K562 (cell line): ENCODE data around the gene SYNJ2. TPM values are rescaled to one million over a fixed set of nuclear protein-coding genes. Genes with fewer than 3 reads are reported as not detected.
A peak's percentile ranks its signal among the peaks of the same experiment; 100 is the strongest.

Source experiments
- CTBP1 ChIP-seq: fragments of 450-650 bp; IDR thresholded peaks from 2 replicates; pipeline ENCODE4 v1.6.1; 2016; ENCODE audit warnings: borderline replicate concordance
- DACH1 ChIP-seq: fragments of 450-650 bp; IDR thresholded peaks from 2 replicates; pipeline ENCODE4 v1.6.1; 2018; ENCODE audit not compliant: partially characterized antibody
- ETV1 ChIP-seq: fragments of 450-650 bp; conservative IDR thresholded peaks from 2 replicates; pipeline ENCODE4 v1.6.1; 2016; ENCODE audit warnings: missing genetic modification characterization, control low read depth, low read depth, missing compliant biosample characterization
- HNRNPK ChIP-seq: fragments of 200-400 bp; formaldehyde crosslinking; IDR thresholded peaks from one replicate; pipeline ENCODE4 v1.6.1; 2018; ENCODE audit warnings: mild to moderate bottlenecking, low read depth, low read length; ENCODE audit not compliant: poor library complexity, severe bottlenecking
- MAFG ChIP-seq: fragments of 450-650 bp; conservative IDR thresholded peaks from 2 replicates; pipeline ENCODE4 v1.6.1; 2016; ENCODE audit warnings: missing genetic modification characterization, missing compliant biosample characterization
- MTF1 ChIP-seq: fragments of 250-450 bp; sonication (Bioruptor Pico); IDR thresholded peaks from 2 replicates; pipeline ENCODE4 v1.9.0; 2021; ENCODE audit warnings: moderate library complexity, mild to moderate bottlenecking, inconsistent platforms, borderline replicate concordance
- NFE2L1 ChIP-seq: fragments of 450-650 bp; IDR thresholded peaks from 2 replicates; pipeline ENCODE4 v1.6.1; 2016; ENCODE audit warnings: missing genetic modification characterization, low read depth, mild to moderate bottlenecking, missing compliant biosample characterization, moderate library complexity, borderline replicate concordance
- POLR2B ChIP-seq: fragments of 450-650 bp; IDR thresholded peaks from 2 replicates; pipeline ENCODE4 v1.6.1; 2018; ENCODE audit warnings: low read depth; ENCODE audit not compliant: partially characterized antibody
- POU5F1 ChIP-seq: fragments of 150-350 bp; IDR thresholded peaks from 2 replicates; pipeline ENCODE4 v1.6.1; 2014; ENCODE audit warnings: borderline replicate concordance, low read length, low read depth, mild to moderate bottlenecking; ENCODE audit not compliant: partially characterized antibody
- TARDBP ChIP-seq: fragments of 450-650 bp; IDR thresholded peaks from 2 replicates; pipeline ENCODE4 v1.6.1; 2016
- TCF7L2 ChIP-seq: fragments of 150-350 bp; IDR thresholded peaks from 2 replicates; pipeline ENCODE4 v1.6.1; 2016; ENCODE audit warnings: low read depth, mild to moderate bottlenecking, low read length, moderate library complexity
- WHSC1 ChIP-seq: IDR thresholded peaks from one replicate; pipeline ENCODE4 v1.6.1; 2012; ENCODE audit warnings: low read length, control low read depth, inconsistent platforms
- ZC3H4 ChIP-seq: sonication (generic); formaldehyde crosslinking; IDR thresholded peaks from 2 replicates; pipeline ENCODE4 v1.9.0; 2021; ENCODE audit warnings: missing genetic modification reagents, borderline replicate concordance
- ZNF184 ChIP-seq: sonication (generic); formaldehyde crosslinking; IDR thresholded peaks from 2 replicates; pipeline ENCODE4 v1.5.0; 2020; ENCODE audit warnings: missing genetic modification reagents
- ZNF354B ChIP-seq: fragments of 250-450 bp; sonication (Bioruptor Pico); IDR thresholded peaks from 2 replicates; pipeline ENCODE4 v1.4.0; 2020
- polyA plus RNA-seq, 8 experiments: library from polyadenylated mRNA; depleted of rRNA in 4 of 8; stranded (reverse) in 5 of 8; unstranded in 3 of 8; fragments of >200 nt; fragmentation: Nextera tagmentation in 2 of 8; fragmentation: Illumina TruSeq in 1 of 8; extraction: Ambion mirVana in 2 of 8; extraction: Trizol in 1 of 8; gene quantifications; 2 replicates each; pipeline versions ENCODE4 v1.2.1 to v1.2.3, GENCODE V29; 2011 to 2014; ENCODE audit warnings: inconsistent platforms in 1 of 8, missing spikeins in 1 of 8
- total RNA-seq, 7 experiments: library from RNA; depleted of rRNA in 6 of 7; stranded (reverse); fragments of >200 nt in 6 of 7; fragmentation: Illumina TruSeq in 2 of 7; extraction: Trizol in 2 of 7; gene quantifications; 2 replicates each; pipeline versions ENCODE4 v1.2.1 to v1.2.3, GENCODE V29; 2011 to 2021; ENCODE audit warnings: low replicate concordance in 1 of 7
- TF ChIP-seq, protein P1 (sequence below), 2 experiments: fragments of 450-650 bp; conservative IDR thresholded peaks; 2 replicates each; pipeline ENCODE4 v1.6.1; 2017; ENCODE audit warnings: mild to moderate bottlenecking in 2 of 2, moderate library complexity in 2 of 2
- TF ChIP-seq, protein P2 (sequence below): fragments of 450-650 bp; formaldehyde crosslinking; IDR thresholded peaks from 2 replicates; pipeline ENCODE4 v1.4.0; 2020; ENCODE audit warnings: mild to moderate bottlenecking
- TF ChIP-seq, protein P3 (sequence below): sonication (generic); formaldehyde crosslinking; IDR thresholded peaks from 2 replicates; pipeline ENCODE4 v1.8.1; 2023; ENCODE audit warnings: mild to moderate bottlenecking, missing genetic modification reagents
- TF ChIP-seq, protein P4 (sequence below): sonication (generic); formaldehyde crosslinking; IDR thresholded peaks from 2 replicates; pipeline ENCODE4 v1.8.1; 2023; ENCODE audit warnings: mild to moderate bottlenecking, missing genetic modification reagents
- TF ChIP-seq, protein P5 (sequence below): fragments of 450-650 bp; IDR thresholded peaks from 2 replicates; pipeline ENCODE4 v1.6.1; 2018; ENCODE audit warnings: mild to moderate bottlenecking, low read depth; ENCODE audit not compliant: partially characterized antibody

SYNJ2 gene
- total and polyA plus RNA-seq, 9 of the 15 experiments (the other 6 are each of a cell fraction or from before 2014, with no cell fraction given) = 3.0 to 27.7 (median 17.8) TPM

DNA sequence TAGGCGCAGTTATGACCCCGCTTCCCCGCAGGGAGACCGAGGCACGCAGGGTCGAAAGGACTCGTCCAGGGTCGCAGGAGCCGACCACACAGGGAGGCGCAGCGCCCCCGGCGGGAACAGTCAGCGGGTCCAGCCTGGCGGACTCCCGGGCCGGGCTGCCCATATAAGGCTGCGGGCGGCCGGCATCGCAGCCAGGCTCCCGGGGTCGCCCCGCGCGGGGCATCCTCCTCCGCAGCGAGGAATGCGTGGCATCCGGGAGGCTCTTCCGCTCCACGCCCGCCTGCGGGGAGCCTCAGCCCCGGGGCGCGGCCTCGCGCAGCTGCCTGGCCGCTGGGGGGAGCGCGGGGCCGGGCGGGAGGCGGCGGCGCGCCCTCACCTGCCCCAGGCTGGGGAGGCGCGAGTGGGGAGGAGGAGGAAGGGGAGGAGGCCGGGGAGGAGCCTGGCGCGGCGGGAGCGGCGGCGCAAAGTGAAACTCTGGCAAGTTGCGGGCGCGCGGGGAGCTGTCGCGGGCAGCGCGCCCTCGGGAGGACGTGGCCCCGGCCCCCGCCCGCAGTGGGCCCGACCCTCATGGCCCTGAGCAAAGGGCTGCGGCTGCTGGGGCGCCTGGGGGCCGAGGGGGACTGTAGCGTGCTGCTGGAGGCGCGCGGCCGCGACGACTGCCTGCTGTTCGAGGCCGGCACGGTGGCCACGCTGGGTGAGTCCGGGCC, at the start of gene SYNJ2 (continued):
- TF ChIP-seq, protein P1, sequence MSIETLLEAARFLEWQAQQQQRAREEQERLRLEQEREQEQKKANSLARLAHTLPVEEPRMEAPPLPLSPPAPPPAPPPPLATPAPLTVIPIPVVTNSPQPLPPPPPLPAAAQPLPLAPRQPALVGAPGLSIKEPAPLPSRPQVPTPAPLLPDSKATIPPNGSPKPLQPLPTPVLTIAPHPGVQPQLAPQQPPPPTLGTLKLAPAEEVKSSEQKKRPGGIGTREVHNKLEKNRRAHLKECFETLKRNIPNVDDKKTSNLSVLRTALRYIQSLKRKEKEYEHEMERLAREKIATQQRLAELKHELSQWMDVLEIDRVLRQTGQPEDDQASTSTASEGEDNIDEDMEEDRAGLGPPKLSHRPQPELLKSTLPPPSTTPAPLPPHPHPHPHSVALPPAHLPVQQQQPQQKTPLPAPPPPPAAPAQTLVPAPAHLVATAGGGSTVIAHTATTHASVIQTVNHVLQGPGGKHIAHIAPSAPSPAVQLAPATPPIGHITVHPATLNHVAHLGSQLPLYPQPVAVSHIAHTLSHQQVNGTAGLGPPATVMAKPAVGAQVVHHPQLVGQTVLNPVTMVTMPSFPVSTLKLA (conservative IDR thresholded peaks at IDR 0.05) = no peak
- TF ChIP-seq, protein P2, sequence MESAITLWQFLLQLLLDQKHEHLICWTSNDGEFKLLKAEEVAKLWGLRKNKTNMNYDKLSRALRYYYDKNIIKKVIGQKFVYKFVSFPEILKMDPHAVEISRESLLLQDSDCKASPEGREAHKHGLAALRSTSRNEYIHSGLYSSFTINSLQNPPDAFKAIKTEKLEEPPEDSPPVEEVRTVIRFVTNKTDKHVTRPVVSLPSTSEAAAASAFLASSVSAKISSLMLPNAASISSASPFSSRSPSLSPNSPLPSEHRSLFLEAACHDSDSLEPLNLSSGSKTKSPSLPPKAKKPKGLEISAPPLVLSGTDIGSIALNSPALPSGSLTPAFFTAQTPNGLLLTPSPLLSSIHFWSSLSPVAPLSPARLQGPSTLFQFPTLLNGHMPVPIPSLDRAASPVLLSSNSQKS (CRISPR knock-in tag) = no peak
- TF ChIP-seq CTBP1 (peak; percentile 96), ZNF184 (CRISPR knock-in tag) (no peak), WHSC1 (no peak), POLR2B (peak; percentile 9), TCF7L2 (no peak), ZC3H4 (CRISPR knock-in tag) (no peak), MTF1 (CRISPR knock-in tag) (no peak), TARDBP (peak; percentile 73), ETV1 (peak; percentile 72), MAFG (no peak), NFE2L1 (tag) (no peak), ZNF354B (no peak), DACH1 (no peak), POU5F1 (no peak), HNRNPK (no peak)
- TF ChIP-seq, protein P3, sequence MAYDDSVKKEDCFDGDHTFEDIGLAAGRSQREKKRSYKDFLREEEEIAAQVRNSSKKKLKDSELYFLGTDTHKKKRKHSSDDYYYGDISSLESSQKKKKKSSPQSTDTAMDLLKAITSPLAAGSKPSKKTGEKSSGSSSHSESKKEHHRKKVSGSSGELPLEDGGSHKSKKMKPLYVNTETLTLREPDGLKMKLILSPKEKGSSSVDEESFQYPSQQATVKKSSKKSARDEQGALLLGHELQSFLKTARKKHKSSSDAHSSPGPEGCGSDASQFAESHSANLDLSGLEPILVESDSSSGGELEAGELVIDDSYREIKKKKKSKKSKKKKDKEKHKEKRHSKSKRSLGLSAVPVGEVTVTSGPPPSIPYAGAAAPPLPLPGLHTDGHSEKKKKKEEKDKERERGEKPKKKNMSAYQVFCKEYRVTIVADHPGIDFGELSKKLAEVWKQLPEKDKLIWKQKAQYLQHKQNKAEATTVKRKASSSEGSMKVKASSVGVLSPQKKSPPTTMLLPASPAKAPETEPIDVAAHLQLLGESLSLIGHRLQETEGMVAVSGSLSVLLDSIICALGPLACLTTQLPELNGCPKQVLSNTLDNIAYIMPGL = peak; percentile 91
- TF ChIP-seq, protein P4, sequence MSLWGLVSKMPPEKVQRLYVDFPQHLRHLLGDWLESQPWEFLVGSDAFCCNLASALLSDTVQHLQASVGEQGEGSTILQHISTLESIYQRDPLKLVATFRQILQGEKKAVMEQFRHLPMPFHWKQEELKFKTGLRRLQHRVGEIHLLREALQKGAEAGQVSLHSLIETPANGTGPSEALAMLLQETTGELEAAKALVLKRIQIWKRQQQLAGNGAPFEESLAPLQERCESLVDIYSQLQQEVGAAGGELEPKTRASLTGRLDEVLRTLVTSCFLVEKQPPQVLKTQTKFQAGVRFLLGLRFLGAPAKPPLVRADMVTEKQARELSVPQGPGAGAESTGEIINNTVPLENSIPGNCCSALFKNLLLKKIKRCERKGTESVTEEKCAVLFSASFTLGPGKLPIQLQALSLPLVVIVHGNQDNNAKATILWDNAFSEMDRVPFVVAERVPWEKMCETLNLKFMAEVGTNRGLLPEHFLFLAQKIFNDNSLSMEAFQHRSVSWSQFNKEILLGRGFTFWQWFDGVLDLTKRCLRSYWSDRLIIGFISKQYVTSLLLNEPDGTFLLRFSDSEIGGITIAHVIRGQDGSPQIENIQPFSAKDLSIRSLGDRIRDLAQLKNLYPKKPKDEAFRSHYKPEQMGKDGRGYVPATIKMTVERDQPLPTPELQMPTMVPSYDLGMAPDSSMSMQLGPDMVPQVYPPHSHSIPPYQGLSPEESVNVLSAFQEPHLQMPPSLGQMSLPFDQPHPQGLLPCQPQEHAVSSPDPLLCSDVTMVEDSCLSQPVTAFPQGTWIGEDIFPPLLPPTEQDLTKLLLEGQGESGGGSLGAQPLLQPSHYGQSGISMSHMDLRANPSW = no peak
- TF ChIP-seq, protein P5, sequence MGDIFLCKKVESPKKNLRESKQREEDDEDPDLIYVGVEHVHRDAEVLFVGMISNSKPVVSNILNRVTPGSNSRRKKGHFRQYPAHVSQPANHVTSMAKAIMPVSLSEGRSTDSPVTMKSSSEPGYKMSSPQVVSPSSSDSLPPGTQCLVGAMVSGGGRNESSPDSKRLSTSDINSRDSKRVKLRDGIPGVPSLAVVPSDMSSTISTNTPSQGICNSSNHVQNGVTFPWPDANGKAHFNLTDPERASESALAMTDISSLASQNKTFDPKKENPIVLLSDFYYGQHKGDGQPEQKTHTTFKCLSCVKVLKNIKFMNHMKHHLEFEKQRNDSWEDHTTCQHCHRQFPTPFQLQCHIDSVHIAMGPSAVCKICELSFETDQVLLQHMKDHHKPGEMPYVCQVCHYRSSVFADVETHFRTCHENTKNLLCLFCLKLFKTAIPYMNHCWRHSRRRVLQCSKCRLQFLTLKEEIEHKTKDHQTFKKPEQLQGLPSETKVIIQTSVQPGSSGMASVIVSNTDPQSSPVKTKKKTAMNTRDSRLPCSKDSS = no peak
